Measurements from ENCODE around the gene SLC18A2. TPM values are rescaled to one million over a fixed set of nuclear protein-coding genes. Genes with fewer than 3 reads are reported as not detected.

Gene SLC18A2
- total and polyA plus RNA-seq, 2 donors (not counting 3 experiments of a cell fraction or from before 2014, with no cell fraction given), result not detected

DNA sequence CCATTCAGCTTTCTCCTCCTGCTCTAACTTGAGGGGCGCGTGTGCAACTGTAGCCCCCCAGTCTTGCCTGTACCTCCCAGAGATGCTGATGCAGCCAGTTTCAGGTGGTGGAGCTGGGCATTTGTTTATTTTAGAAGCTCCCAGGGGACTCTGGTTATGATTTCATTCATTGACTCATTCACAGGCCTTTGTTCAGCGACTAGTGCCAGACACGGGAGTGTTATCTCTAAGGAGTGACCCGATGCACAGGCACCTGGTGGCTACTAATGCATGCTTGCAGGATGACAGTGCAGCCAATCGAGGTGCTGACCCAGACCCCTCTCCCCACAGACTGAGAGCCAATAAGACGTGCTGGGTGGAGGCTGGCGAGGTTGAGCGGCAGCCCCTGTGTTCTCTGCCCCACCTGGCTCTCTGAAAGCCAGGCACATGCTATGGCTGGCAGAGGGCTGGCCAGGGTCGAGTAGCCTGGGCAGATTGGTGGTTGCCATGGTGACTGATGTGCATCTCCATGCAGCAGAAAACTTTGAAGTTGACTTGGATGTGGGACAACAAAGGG is 19.7 kb upstream of the SLC18A2 start:
- no peak for FAIRE-seq
- no peaks in the 10 kb centered on the region for H3K9me1 ChIP-seq (replicated peaks; ENCODE audit: control insufficient read depth, extremely low read depth, insufficient read depth, low read length)
- ChIA-PET CTCF (no interaction called here), POLR2A (no interaction called here)
- no peak for TF ChIP-seq FOS (IDR thresholded peaks at IDR 0.05; ENCODE audit: borderline replicate concordance, insufficient read depth, low read length)
- no peak for TF ChIP-seq CTCF (IDR thresholded peaks at IDR 0.05; ENCODE audit: extremely low read depth in 1 of 2, insufficient read depth in 1 of 2, low read depth in 1 of 2, low read length in 2 of 2)
- no peak for TF ChIP-seq JUN (IDR thresholded peaks at IDR 0.05; ENCODE audit: borderline replicate concordance, insufficient read depth, insufficient read length, low read depth)
- TF ChIP-seq MYC (IDR thresholded peaks at IDR 0.05; ENCODE audit: low read depth, low read length), result no peak
- no peak for TF ChIP-seq GATA2 (IDR thresholded peaks at IDR 0.05; ENCODE audit: insufficient read depth, insufficient read length, low read depth, low read length)
- TF ChIP-seq POLR2AphosphoS5 (IDR thresholded peaks at IDR 0.05; ENCODE audit: insufficient read depth, low read depth, low read length), result no peak
- no peak for TF ChIP-seq MAX (IDR thresholded peaks at IDR 0.05; ENCODE audit: insufficient read depth, insufficient read length)
- TF ChIP-seq POLR2A (IDR thresholded peaks at IDR 0.05; ENCODE audit: low read depth, low read length), result no peak
- no peak for TF ChIP-seq EZH2 (IDR thresholded peaks at IDR 0.05; ENCODE audit: borderline replicate concordance, low read depth, low read length, severe bottlenecking)
- dilution Hi-C loops (cut with MboI; ENCODE audit: extremely low pct_ligation_motif_present, low sequenced_read_pairs), result no loop called here
- H3K79me2 ChIP-seq (ENCODE audit: control insufficient read depth, insufficient read depth, low read length), result no peaks in the 10 kb centered on the region
- peaks cover 5% of the 10 kb centered on the region for H3K4me1 ChIP-seq (ENCODE audit: control insufficient read depth, extremely low read depth, insufficient read depth, low read length)
- no peak overlapping the region for H3K4me2 ChIP-seq (ENCODE audit: insufficient read depth, low read length)
- H4K20me1 ChIP-seq (replicated peaks; ENCODE audit: control insufficient read depth, extremely low read depth, insufficient read depth, low read length), result no peaks in the 10 kb centered on the region
- H3K9me3 ChIP-seq (replicated peaks; ENCODE audit: control insufficient read depth, insufficient read depth, low read length), result no peaks in the 10 kb centered on the region
- H3K27ac ChIP-seq (ENCODE audit: insufficient read depth, low read depth, low read length), result no peak overlapping the region
- no TSS peak for BruUV-seq (replicated peaks)
- no peak overlapping the region for H2AFZ ChIP-seq (ENCODE audit: low read depth, low read length)
- H3K9ac ChIP-seq (replicated peaks; ENCODE audit: extremely low read depth, insufficient read depth, low read length), result no peak overlapping the region
- H3K4me3 ChIP-seq (replicated peaks in 1 of 3; ENCODE audit: insufficient read depth in 1 of 3, low read depth in 1 of 3, low read length in 3 of 3), result no peak overlapping the region
- no peak for DNase-seq (ENCODE audit: low read depth, low spot score)
- peaks cover 1 to 5% of the 10 kb centered on the region in 2 experiments for H3K27me3 ChIP-seq (ENCODE audit: control insufficient read depth in 2 of 2, insufficient read depth in 2 of 2, low read length in 2 of 2)
- no peaks in the 10 kb centered on the region for H3K36me3 ChIP-seq (ENCODE audit: control insufficient read depth in 2 of 2, extremely low read depth in 1 of 2, insufficient read depth in 2 of 2, low read length in 2 of 2)
- intact Hi-C loops (cut with micrococcal nuclease), result no loop called here

Data from endothelial cell of umbilical vein (primary cell).